ENCODE measurements around the gene XCL2. TPM values are rescaled to one million over a fixed set of nuclear protein-coding genes. Genes with fewer than 3 reads are reported as not detected.

Gene XCL2
- polyA plus RNA-seq, 1 of the 3 experiments (the other 2 are of a cell fraction) = not detected

DNA sequence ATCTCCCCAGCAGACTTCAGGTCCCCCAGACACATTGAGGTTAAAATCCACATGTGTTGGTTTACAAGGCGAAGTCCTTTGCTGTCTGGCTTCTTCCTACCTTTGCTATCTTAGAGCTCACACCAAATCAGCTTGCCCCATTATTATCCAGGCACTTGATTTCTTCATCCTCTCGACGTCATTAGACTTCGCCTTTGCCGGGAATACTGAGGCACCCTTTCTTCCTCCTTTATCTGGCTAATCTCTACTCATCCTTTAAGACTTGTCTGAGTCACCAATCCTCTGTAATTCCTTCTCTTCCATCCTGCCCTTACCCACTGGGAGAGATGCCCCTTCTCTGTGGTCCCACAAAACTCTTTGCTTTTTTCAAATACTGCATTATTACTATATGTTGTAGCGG, 9.2 kb upstream of the XCL2 start:
- Histone ChIP-seq H3F3A (replicated peaks; ENCODE audit: insufficient read depth) (no peaks in the 10 kb centered on the region), H3K27me3 (ENCODE audit: insufficient read depth) (no peaks in the 10 kb centered on the region), H3K79me2 (ENCODE audit: insufficient read depth) (no peaks in the 10 kb centered on the region), H2AFZ (ENCODE audit: low read depth) (no peak overlapping the region), H3K27ac (ENCODE audit: low read depth in 2 of 2, low read length in 1 of 2) (no peak overlapping the region), H3K4me2 (no peak overlapping the region), H3K9ac (no peak overlapping the region), H3K9me3 (no peaks in the 10 kb centered on the region), H4K20me1 (ENCODE audit: insufficient read depth) (no peaks in the 10 kb centered on the region), H3K9me2 (no peaks in the 10 kb centered on the region), H3K4me1 (ENCODE audit: control insufficient read depth in 1 of 2, insufficient read depth in 2 of 2, low read depth in 1 of 2, low read length in 1 of 2) (no peaks in the 10 kb centered on the region; a peak in 1 of 4 replicates), H3K4me3 (ENCODE audit: low read depth in 2 of 2, low read length in 1 of 2) (no peak overlapping the region), H3K36me3 (replicated peaks in 1 of 2; ENCODE audit: control insufficient read depth in 1 of 2, insufficient read depth in 2 of 2, low read length in 1 of 2) (no peaks in the 10 kb centered on the region)
- CTCF ChIA-PET = interaction anchor here (0.7 to 2.8 kb wide), 5 partner anchors 18 to 795 kb away, joined by 3 to 6 read pairs (median 3); no protein-coding TSS in a partner anchor
- POLR2A ChIA-PET = no interaction called here
- TF ChIP-seq ELF1 (IDR thresholded peaks at IDR 0.05) (no peak), RAD21 (IDR thresholded peaks at IDR 0.05; ENCODE audit: low read length) (no peak), NRF1 (IDR thresholded peaks at IDR 0.05; ENCODE audit: low read depth, low read length) (no peak)
- DNase-seq = no peak
- 76% methylated on average over 6 of the region's 6 CpGs for WGBS (ENCODE audit: low lambda C conversion rate)

DNA sequence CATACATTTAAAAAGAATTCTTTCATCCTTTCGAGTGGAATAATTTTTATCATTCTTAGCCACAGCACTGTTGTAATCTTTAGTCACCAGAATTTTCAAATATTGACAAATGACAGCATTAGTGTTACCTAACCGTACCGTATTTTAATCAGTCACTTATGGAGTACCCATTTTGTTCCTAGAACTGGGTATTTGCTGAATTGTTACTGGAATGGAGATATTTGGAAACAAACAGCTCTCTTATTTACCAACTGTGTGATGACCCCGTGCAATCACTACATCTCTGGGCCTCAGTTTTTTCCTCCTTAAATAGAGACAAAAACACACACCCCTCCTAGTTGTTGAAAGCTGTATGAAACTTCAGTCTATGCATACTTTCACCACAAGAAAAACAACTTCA, 7.9 kb upstream of the XCL2 start:
- H3K4me1 ChIP-seq (ENCODE audit: control insufficient read depth in 1 of 2, insufficient read depth in 2 of 2, low read depth in 1 of 2, low read length in 1 of 2) = no peaks in the 10 kb centered on the region; a peak in 1 of 4 replicates
- no peak overlapping the region for H3K9ac ChIP-seq
- H3K36me3 ChIP-seq (replicated peaks in 1 of 2; ENCODE audit: control insufficient read depth in 1 of 2, insufficient read depth in 2 of 2, low read length in 1 of 2) = no peaks in the 10 kb centered on the region
- H4K20me1 ChIP-seq (ENCODE audit: insufficient read depth) = no peaks in the 10 kb centered on the region
- DNase-seq = no peak
- CTCF ChIA-PET = no interaction called here
- H3K4me2 ChIP-seq = no peak overlapping the region
- no peaks in the 10 kb centered on the region for H3F3A ChIP-seq (replicated peaks; ENCODE audit: insufficient read depth)
- H2AFZ ChIP-seq (ENCODE audit: low read depth) = no peak overlapping the region
- H3K9me3 ChIP-seq = no peaks in the 10 kb centered on the region
- H3K9me2 ChIP-seq = no peaks in the 10 kb centered on the region
- WGBS (ENCODE audit: low lambda C conversion rate) = 70% methylated on average over 4 of the region's 4 CpGs
- POLR2A ChIA-PET = no interaction called here
- no peaks in the 10 kb centered on the region for H3K79me2 ChIP-seq (ENCODE audit: insufficient read depth)
- TF ChIP-seq MEF2A (IDR thresholded peaks at IDR 0.05; ENCODE audit: borderline replicate concordance, low read depth) (no peak), SIN3A (IDR thresholded peaks at IDR 0.05; ENCODE audit: borderline replicate concordance, low read depth, low read length) (no peak), TCF12 (IDR thresholded peaks at IDR 0.05) (no peak), CHD2 (IDR thresholded peaks at IDR 0.05; ENCODE audit: low read length, partially characterized antibody) (no peak), TEAD4 (IDR thresholded peaks at IDR 0.05; ENCODE audit: borderline replicate concordance, insufficient read depth) (no peak), PBX3 (IDR thresholded peaks at IDR 0.05) (no peak)
- TF ChIP-seq, protein P1, sequence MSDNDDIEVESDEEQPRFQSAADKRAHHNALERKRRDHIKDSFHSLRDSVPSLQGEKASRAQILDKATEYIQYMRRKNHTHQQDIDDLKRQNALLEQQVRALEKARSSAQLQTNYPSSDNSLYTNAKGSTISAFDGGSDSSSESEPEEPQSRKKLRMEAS (IDR thresholded peaks at IDR 0.05; ENCODE audit: low read depth) = no peak
- TF ChIP-seq, protein P2, sequence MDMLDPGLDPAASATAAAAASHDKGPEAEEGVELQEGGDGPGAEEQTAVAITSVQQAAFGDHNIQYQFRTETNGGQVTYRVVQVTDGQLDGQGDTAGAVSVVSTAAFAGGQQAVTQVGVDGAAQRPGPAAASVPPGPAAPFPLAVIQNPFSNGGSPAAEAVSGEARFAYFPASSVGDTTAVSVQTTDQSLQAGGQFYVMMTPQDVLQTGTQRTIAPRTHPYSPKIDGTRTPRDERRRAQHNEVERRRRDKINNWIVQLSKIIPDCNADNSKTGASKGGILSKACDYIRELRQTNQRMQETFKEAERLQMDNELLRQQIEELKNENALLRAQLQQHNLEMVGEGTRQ (IDR thresholded peaks at IDR 0.05; ENCODE audit: borderline replicate concordance, low read depth, low read length) = no peak
- H3K27ac ChIP-seq (ENCODE audit: low read depth in 2 of 2, low read length in 1 of 2) = no peak overlapping the region; a peak in 1 of 4 replicates
- H3K27me3 ChIP-seq (ENCODE audit: insufficient read depth) = no peaks in the 10 kb centered on the region
- no peak overlapping the region for H3K4me3 ChIP-seq (ENCODE audit: low read depth in 2 of 2, low read length in 1 of 2)
